Aorta (tissue), 5 donors: ENCODE data around the gene PPP3R1. TPM values are rescaled to one million over a fixed set of nuclear protein-coding genes. Genes with fewer than 3 reads are reported as not detected.

Experiments used
- ATAC-seq: fragments of 200-7000 bp; cut with Tn5 transposase; one replicate; pipeline ENCODE4 v1.9.1; 2022; ENCODE audit warnings: moderate library complexity; ENCODE audit not compliant: low FRiP score
- DNase-seq, 2 donors: peaks; one replicate each; pipeline ENCODE4 v3.0.0-alpha.2; 2020
- H3K27ac ChIP-seq, 2 donors: one replicate each; pipeline ENCODE4 v1.5.1; 2013; ENCODE audit warnings: low read length in 2 of 2, mild to moderate bottlenecking in 2 of 2, moderate library complexity in 2 of 2, control low read depth in 1 of 2, inconsistent platforms in 1 of 2, low read depth in 1 of 2
- H3K27me3 ChIP-seq, 2 donors: one replicate each; pipeline ENCODE4 v1.6.1; 2013; ENCODE audit warnings: control low read depth in 1 of 2, low read length in 1 of 2, mild to moderate bottlenecking in 1 of 2, moderate library complexity in 1 of 2; ENCODE audit not compliant: insufficient read depth in 2 of 2, control insufficient read depth in 1 of 2
- H3K36me3 ChIP-seq, 2 donors: one replicate each; pipeline ENCODE4 v1.6.1; 2013; ENCODE audit warnings: control low read depth in 1 of 2, low read length in 1 of 2, mild to moderate bottlenecking in 1 of 2; ENCODE audit not compliant: insufficient read depth in 2 of 2, control insufficient read depth in 1 of 2
- H3K4me1 ChIP-seq, 2 donors: one replicate each; pipeline ENCODE4 v1.6.1; 2013; ENCODE audit warnings: low read length in 2 of 2, control low read depth in 1 of 2, mild to moderate bottlenecking in 1 of 2, moderate library complexity in 1 of 2; ENCODE audit not compliant: insufficient read depth in 2 of 2, control insufficient read depth in 1 of 2
- H3K4me3 ChIP-seq, 2 donors: one replicate each; pipeline ENCODE4 v1.5.1; 2013; ENCODE audit warnings: low read length in 2 of 2, control low read depth in 1 of 2, mild to moderate bottlenecking in 1 of 2
- H3K9me3 ChIP-seq: one replicate; pipeline ENCODE4 v1.6.1; 2013; ENCODE audit warnings: mild to moderate bottlenecking, low read length; ENCODE audit not compliant: control insufficient read depth
- WGBS, 2 donors: extraction: QIAGEN DNeasy Blood & Tissue Kit; methylation state at CpG; one replicate each; pipeline ENCODE4 v1.1.7; 2013; 5-methylcytosine and 5-hydroxymethylcytosine counted together
- intact Hi-C, 2 donors: fragments of 100-400 bp; cut with DNase I; formaldehyde crosslinking; loops; one replicate each; pipeline versions ENCODE4 v1.14.2 to v1.15.0; 2022
- polyA plus RNA-seq, 2 donors: library from polyadenylated mRNA; stranded (reverse); fragments of 200-250 nt; gene quantifications; one replicate each; pipeline ENCODE4 v1.2.3, GENCODE V29; 2013
- total RNA-seq, 2 donors: library from RNA; stranded (reverse); fragmentation: NEBNext Ultra II Directional; extraction: Animal tissue kit (Norgen Biotek cat#: 25700); gene quantifications; one replicate each; pipeline ENCODE4 v1.2.1, GENCODE V29; 2021
- donor health status: healthy with polysubstance abuse.
- donor health status: Bipolar disorder and iron deficiency.
- donor health status: DM: no; HTN: no; CAD: no.
- donor health status: DM: no; HTN: no; CAD: no.
- donor health status: DM: yes; HTN: yes; CAD: no.

The PPP3R1 gene
- total and polyA plus RNA-seq, 4 donors = 16.6 to 51.0 (median 36.5) TPM

GRCh38 chr2:68218343-68218901, 33.9 kb downstream of the PPP3R1 start:
- WGBS, 2 donors = 54 to 67% methylated on average over 1 of the region's 1 CpG
- H3K27me3 ChIP-seq = no peaks in the 10 kb centered on the region
- DNase-seq = no peak
- H3K9me3 ChIP-seq = no peaks in the 10 kb centered on the region
- peaks cover 2 to 10% of the 10 kb centered on the region in 2 donors for H3K4me1 ChIP-seq
- no peak overlapping the region for H3K4me3 ChIP-seq
- H3K36me3 ChIP-seq = peaks cover 0 to 2% of the 10 kb centered on the region in 2 donors
- H3K27ac ChIP-seq = no peak overlapping the region
- ATAC-seq = no peak
- intact Hi-C loops = no loop called here

- Histone ChIP-seq H3K27me3 (no peaks in the 10 kb centered on the region), H3K36me3 (peaks cover 0 to 2% of the 10 kb centered on the region in 2 donors), H3K4me3 (no peak overlapping the region), H3K9me3 (no peaks in the 10 kb centered on the region), H3K4me1 (peaks cover 5 to 10% of the 10 kb centered on the region in 2 donors), H3K27ac (no peak overlapping the region)
- DNase-seq = no peak
- intact Hi-C loops = no loop called here
- WGBS, 2 donors = 81 to 83% methylated on average over 3 of the region's 3 CpGs
- no peak for ATAC-seq
Observed at GRCh38 chr2:68217729-68218128, 34.6 kb downstream of the PPP3R1 start.

DNA sequence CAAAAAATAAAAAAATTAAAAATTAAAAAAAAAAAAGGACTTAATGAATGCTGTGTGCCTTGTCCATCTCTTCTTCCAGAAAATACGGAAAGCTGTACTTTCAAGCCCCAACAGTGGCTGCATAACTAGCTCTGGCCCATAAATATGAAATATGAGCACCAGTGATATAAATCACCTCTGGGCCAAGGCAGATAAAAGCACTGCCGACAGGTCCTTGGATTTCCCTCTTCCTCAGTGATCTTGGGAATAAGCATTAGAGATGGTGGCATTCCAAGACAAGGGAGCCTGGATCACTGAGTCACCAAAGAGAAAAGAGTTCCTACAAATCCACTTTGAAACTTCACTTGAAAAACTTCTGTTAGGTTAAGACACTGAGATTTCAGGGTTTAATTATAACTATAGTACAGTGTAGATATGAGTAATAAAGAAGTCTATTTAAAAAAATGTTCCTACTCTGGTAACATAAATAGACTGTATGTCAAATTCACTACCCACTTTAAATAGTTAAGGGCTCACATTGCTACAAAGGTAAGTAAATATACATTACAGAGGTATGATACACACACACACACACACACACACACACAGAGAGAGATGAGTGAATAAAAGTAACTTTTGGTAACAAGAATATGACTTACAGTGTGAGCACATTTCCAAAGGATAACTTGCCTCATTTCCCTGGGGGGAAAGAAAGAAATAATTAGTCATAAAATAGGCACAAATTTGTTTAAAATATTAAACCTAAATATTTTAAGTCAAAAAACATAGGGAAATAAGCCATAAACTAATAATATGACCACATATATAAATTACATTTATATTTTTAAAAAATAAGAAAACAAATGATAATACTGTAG, 35.6 kb downstream of the PPP3R1 start:
- Histone ChIP-seq H3K36me3 (peaks cover 0 to 2% of the 10 kb centered on the region in 2 donors), H3K9me3 (no peaks in the 10 kb centered on the region), H3K4me3 (no peak overlapping the region), H3K4me1 (peaks cover 3 to 9% of the 10 kb centered on the region in 2 donors), H3K27ac (no peak overlapping the region), H3K27me3 (no peaks in the 10 kb centered on the region)
- ATAC-seq (peak; percentile 38), DNase-seq (no peak)
- 14 to 18% methylated on average over 2 of the region's 2 CpGs for WGBS, 2 donors
- intact Hi-C loops = no loop called here

DNA sequence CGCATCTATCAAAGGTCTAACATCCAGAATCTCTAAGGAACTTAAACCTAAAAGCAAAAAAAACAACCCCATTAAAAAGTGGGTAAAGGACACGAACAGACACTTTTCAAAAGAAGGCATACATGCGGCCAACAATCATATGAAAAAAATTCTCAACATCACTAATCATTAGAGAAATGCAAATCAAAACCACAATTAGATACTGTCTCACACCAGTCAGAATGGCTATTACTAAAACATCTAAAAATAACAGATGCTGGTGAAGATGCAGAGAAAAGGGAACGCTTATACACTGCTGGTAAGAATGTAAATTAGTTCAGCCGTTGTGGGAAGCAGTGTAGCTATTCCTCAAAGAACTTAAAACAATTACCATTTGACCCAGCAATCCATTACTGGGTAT, 38.0 kb downstream of the PPP3R1 start:
- ATAC-seq (no peak), DNase-seq (no peak)
- no peaks in the 10 kb centered on the region for H3K9me3 ChIP-seq
- H3K4me1 ChIP-seq = peaks cover 3 to 9% of the 10 kb centered on the region in 2 donors
- intact Hi-C loops = no loop called here
- H3K4me3 ChIP-seq = no peak overlapping the region
- no peaks in the 10 kb centered on the region for H3K27me3 ChIP-seq
- peaks cover 0 to 2% of the 10 kb centered on the region in 2 donors for H3K36me3 ChIP-seq
- no peak overlapping the region for H3K27ac ChIP-seq
- 91 to 95% methylated on average over 5 of the region's 5 CpGs for WGBS, 2 donors

- no peak for DNase-seq
- no peak for ATAC-seq
- H3K4me3 ChIP-seq = no peak overlapping the region
- no peak overlapping the region for H3K27ac ChIP-seq
- H3K4me1 ChIP-seq = no peaks in the 10 kb centered on the region
- H3K27me3 ChIP-seq = no peaks in the 10 kb centered on the region
- H3K9me3 ChIP-seq = no peaks in the 10 kb centered on the region
- H3K36me3 ChIP-seq = no peaks in the 10 kb centered on the region
- intact Hi-C loops = no loop called here
Observed at GRCh38 chr2:68206793-68207192, 45.5 kb downstream of the PPP3R1 start.

- Histone ChIP-seq H3K9me3 (no peaks in the 10 kb centered on the region), H3K27ac (no peak overlapping the region), H3K36me3 (no peaks in the 10 kb centered on the region), H3K4me1 (no peaks in the 10 kb centered on the region), H3K27me3 (no peaks in the 10 kb centered on the region), H3K4me3 (no peak overlapping the region)
- ATAC-seq (no peak), DNase-seq (no peak)
- WGBS, 2 donors = 64 to 83% methylated on average over 3 of the region's 3 CpGs
- intact Hi-C loops = no loop called here
Observed at GRCh38 chr2:68203587-68203986, 48.7 kb downstream of the PPP3R1 start.

- H3K4me3 ChIP-seq = no peak overlapping the region
- WGBS, 2 donors = 65 to 66% methylated on average over 4 of the region's 4 CpGs
- H3K27me3 ChIP-seq = no peaks in the 10 kb centered on the region
- no peaks in the 10 kb centered on the region for H3K36me3 ChIP-seq
- DNase-seq (no peak), ATAC-seq (no peak)
- no peaks in the 10 kb centered on the region for H3K9me3 ChIP-seq
- no peak overlapping the region for H3K27ac ChIP-seq
- intact Hi-C loops = no loop called here
- H3K4me1 ChIP-seq = peaks cover 0 to 1% of the 10 kb centered on the region in 2 donors
Observed at GRCh38 chr2:68200157-68200787, 52.1 kb downstream of the PPP3R1 start.

- Histone ChIP-seq H3K36me3 (no peaks in the 10 kb centered on the region), H3K27me3 (no peaks in the 10 kb centered on the region), H3K4me3 (no peak overlapping the region), H3K9me3 (no peaks in the 10 kb centered on the region), H3K4me1 (peaks cover 0 to 9% of the 10 kb centered on the region in 2 donors), H3K27ac (no peak overlapping the region)
- intact Hi-C loops = loop anchor here (5.0 to 10.0 kb wide), 3 partner anchors 56 to 239 kb away; partner anchors contain the start of gene PPP3R1 (in 2 of the 2)
- 36 to 68% methylated on average over 4 of the region's 4 CpGs for WGBS, 2 donors
- ATAC-seq = no peak
- no peak for DNase-seq
Observed at GRCh38 chr2:68196120-68196716, 56.1 kb downstream of the PPP3R1 start.
